RKO (cell line): ENCODE results near the gene SSBP3.

Experiments used
- DNase-seq: peaks from one replicate; pipeline ENCODE4 v3.0.0-alpha.2; 2016; ENCODE audit warnings: low spot score

Gene SSBP3

GRCh38 chr1:54329312-54330003 is 76.7 kb downstream of the SSBP3 start:
- no peak for DNase-seq

- DNase-seq = no peak
Observed at GRCh38 chr1:54328066-54328636, 78.0 kb downstream of the SSBP3 start.

DNA sequence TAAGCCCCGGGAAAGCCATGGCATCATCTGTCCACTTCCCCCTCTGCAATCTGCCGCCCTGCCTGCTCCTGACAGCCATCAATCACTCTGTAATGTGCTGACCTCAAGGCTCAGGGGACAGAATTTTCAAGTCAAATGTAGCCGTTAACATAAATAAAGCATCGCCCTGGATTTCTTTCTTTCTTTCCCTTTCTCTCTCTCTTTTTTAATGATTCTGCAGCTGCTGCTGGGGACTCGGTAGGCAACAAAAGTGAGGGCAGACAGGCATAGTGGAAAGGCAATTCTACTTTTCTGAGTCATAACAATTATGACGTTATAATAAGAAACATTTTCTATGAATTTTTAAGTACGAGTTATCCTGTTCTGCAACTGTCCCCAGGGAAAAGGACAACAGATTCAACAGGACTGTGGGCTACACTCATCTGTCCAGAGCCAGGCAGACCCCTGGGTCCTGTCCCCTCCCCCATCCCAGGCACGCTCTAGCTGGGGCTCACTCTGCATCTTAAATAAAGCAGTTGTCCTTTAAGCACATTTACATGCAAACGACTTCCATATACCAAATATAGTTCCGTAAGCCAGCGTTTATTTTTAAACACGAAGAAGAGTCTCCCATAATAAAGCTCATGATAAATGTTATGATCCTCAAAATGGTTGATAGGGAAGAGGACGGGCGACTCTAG is 78.7 kb downstream of the SSBP3 start:
- no peak for DNase-seq

DNA sequence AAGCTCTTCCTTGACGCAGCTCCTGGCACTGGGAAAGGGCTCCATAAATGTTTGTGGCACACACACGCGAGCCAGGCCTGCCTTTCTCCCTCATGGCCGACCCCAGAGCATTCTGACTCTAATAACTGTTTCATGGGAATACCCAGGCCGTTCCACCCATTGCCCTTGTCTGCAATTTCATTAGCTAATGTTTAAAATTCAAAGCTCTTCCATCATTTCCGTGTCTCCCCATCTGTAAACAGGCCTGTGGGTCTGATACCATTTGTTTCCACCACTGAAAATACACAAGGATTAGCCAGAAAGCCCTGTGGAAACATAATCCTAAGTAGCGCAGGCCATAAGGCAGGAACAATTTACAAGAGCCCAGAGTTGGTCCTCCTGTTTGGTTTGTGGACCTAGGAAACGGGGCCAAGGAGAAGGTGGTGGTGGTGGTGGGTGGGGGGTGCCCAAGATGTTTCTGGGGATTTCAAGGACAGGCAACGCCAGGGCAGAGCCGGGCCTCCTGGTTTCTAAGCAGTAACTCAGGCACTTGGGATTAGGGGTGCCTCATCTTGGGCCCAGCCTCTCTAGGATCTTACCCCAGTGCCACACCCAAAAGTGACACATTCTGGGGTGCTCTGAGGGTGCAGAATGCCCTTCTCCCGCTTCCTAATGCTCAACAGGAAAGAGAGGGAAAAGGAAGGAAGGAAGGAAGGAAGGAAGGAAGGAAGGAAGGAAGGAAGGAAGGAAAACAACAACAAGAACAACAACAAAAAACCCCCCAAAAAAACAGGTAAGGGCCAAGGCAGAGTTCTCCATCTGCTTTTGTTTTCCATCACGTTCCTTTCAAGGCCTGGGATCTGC is 79.4 kb downstream of the SSBP3 start:
- DNase-seq = no peak

GRCh38 chr1:54325703-54326461 is 80.3 kb downstream of the SSBP3 start:
- no peak for DNase-seq

DNA sequence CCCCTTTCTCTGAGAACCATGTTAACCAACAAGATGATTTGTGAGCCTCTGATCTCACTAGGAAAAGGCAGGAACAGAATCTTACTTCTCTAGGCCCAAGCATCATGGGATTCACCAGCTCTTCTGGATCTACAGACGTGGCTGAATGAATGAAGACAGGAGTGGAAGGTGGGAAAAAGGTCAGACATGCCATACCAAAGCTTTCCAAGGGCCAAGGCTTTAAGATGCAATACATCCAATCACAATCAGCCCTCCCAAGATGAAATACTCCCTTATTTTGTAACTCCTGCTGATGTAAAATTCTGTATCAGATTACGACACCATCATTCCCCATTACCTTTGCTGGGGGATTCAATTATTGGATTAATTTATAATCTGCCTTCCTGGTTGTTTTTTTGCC is 80.9 kb downstream of the SSBP3 start:
- no peak for DNase-seq

- DNase-seq = no peak
Observed at GRCh38 chr1:54324251-54325140, 81.7 kb downstream of the SSBP3 start.

- no peak for DNase-seq
Observed at GRCh38 chr1:54323921-54324250, 82.3 kb downstream of the SSBP3 start.

DNA sequence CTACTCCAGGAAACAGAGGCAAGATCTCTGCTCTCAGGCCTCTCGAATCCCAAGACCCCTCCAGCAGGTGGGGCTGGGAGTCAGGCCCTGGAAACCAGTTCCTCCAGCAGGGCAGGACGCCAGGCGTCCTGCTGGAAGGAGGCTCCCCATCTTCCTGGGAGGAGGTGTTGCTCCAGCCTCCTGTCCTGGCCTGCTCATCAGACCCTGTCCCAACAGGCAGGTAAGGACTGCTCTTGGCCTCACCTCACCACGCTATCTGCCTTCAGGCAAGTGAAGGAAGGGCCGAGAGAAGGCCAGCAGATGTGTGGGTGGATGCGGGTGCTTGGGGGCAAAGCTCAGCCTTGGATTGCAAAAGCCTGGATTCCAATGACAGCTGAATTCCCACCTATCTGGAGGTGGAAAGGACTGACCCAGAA is 82.9 kb downstream of the SSBP3 start:
- no peak for DNase-seq

GRCh38 chr1:54318246-54318814 is 87.9 kb downstream of the SSBP3 start:
- DNase-seq = no peak

DNA sequence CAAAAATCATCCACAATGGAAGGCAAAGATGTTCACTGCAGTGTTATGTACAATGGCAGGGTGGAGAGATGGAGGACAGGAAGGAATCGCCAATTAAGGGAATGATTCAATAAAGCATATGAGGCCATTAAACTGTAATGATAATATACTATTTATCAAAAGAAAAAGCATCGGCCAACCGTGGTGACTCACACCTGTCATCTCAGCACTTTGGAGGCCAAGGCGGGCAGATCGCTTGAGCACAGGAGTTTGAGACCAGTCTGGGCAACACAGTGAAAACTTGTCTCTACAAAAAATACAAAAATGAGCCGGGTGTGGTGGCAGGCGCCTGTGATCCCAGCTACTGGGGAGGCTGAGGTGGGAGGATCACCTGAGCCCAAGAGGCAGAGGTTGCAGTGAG is 89.1 kb downstream of the SSBP3 start:
- DNase-seq = no peak

DNA sequence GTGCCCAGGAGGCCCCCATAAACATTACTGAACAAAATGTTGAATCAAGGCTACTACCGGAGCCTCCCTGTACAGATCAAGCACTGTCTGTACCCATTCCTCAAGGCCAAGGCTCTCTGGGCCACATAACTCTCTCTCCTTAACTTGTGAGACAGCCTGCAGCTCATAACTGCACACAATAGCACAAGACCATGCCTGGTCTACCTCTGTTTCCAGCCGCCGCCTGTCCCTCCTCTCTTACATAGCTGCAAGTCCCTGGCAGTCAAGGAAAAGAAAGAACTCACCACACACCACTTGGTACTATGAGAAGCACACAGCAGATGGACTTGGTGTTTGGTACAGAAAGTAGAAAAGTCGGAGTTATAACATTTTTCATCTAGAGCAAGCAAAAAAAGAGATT is 91.1 kb downstream of the SSBP3 start:
- no peak for DNase-seq

DNA sequence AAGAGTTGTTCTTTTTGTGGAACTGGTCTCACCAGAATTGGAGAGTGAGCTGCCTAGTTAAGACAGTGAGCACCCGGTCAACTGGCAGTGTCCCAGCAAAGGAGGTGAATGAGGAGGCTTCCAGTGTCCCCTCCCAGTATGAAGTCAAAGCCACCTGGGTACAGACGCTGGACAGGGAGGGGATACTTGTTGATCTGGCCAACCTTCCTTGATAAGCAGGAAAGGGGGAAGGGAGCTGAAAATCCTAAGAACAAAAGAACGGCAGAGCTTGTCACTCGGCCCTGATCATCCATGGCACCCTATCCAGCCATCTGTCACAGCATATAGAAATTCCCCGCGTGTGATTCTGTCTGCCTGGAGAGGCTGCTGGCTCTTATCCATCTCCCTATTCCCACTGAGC is 91.5 kb downstream of the SSBP3 start:
- no peak for DNase-seq

DNA sequence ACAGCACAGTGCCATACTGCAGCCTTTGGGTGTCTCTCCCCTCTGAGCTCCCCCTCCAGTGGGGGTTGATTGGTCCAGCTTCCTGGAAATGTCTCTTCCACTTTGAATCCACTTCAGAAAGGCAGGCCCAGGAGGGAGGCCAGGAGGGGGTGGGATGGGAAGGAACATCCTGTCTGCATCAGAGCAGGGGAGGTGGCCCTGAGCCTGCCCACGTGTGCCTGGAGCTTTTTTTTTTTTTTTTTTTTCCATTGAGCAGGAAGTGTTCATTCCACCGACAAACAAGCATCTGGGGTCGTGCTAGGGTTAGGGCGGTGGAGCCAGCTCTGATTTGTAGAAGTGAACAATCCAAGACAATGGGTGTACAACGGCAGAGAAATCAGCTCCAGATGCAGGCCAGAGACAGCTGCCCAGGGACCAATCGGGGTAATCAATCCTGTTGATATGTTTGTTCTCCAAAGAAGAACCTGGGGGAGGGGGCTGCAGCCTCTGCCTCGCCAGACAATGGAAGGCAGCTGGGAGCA is 93.3 kb downstream of the SSBP3 start:
- DNase-seq = no peak

DNA sequence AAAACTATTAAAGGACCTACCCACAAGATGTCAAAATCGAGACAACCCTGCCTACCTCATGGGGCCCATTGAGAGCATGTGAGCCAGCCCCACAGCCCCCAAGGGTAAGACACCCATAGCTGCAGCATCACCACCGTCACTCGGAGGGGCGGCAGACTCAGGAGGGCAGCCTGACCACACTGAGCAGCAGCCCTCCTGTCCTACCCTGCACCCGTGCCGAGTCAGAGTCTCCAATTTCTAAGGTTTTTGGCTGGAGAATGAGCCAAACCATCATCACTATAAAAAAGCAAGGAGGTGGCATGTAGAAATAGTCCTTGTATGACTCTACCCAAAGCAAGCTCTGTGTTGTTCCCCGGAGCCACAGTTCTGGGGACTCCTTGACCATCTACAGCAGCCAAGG is 94.7 kb downstream of the SSBP3 start:
- no peak for DNase-seq

GRCh38 chr1:54310439-54311328 is 95.5 kb downstream of the SSBP3 start:
- DNase-seq = no peak

- DNase-seq = no peak
Observed at GRCh38 chr1:54309631-54310366, 96.4 kb downstream of the SSBP3 start.

DNA sequence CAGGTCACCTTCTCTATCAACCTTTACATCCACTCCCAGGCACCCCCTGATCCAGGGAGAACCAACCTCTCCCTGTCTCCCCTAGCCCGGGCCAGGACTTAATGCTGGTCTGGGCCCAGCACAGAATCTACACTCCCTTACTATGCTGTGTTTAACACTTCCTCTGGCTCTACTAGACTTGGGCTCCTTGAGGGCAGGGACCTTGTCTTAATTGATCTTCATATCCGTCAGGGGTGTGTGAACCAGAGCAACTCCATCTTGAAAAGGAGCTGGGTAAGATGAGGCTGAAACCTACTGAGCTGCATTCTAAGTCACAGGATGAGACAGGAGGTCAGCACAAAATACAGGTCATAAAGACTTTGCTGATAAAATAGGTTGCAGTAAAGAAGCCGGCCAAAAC is 98.9 kb downstream of the SSBP3 start:
- DNase-seq = no peak
